Coronary artery (tissue), 2 donors: ENCODE data around the gene ANGPT4.
"Not testable (repeated sequence)": the region's sequence is repeated elsewhere in the genome, so short reads cannot be mapped to it uniquely, and the experiment has no call there.

Source experiments
- DNase-seq: peaks from one replicate; pipeline ENCODE4 v3.0.0-alpha.2; 2017; ENCODE audit warnings: low spot score
- H3K27ac ChIP-seq, 2 donors: fragments of 200-600 bp; sonication (generic); one replicate each; pipeline ENCODE4 v1.5.1; 2016 to 2019
- H3K4me3 ChIP-seq: fragments of 200-600 bp; sonication (generic); 2 replicates; pipeline ENCODE4 v1.5.1; 2016; ENCODE audit warnings: mild to moderate bottlenecking, moderate library complexity
- CTCF ChIP-seq: fragments of 200-600 bp; sonication (generic); IDR thresholded peaks from one replicate; pipeline ENCODE4 v1.5.1; 2019; ENCODE audit warnings: antibody characterized with exemption

ANGPT4 gene

GRCh38 chr20:858011-858410, 58.1 kb downstream of the ANGPT4 start:
- no peak for DNase-seq
- Histone ChIP-seq H3K4me3 (no peak overlapping the region), H3K27ac (no peak overlapping the region)
- TF ChIP-seq CTCF, result no peak

DNA sequence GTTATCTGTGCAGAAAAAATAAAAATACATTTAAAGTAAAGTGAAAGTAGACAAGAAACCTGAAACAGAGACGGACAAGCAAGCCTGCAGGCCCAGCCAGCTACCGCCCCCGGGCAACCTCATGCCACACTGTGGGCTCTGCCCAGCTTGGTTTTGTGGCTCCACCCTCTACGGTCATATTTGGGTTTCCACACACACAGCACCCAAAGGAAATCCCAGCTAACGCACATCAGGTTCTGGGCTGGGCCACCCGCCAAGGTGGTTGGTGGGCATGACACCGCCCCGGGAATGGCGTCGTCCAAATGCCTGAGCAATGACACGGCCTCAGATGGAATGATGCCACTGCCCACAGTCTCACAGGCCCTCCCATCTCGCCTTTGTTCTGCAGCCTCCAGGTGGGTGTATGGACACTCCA, 59.8 kb downstream of the ANGPT4 start:
- Histone ChIP-seq H3K4me3 (no peak overlapping the region), H3K27ac (no peak overlapping the region)
- DNase-seq, result no peak
- no peak for TF ChIP-seq CTCF

- DNase-seq, result no peak
- no peak for TF ChIP-seq CTCF
- H3K4me3 ChIP-seq, result no peak overlapping the region
- no peak overlapping the region for H3K27ac ChIP-seq
These were observed 60.4 kb downstream of the ANGPT4 start for GRCh38 chr20:855466-856360.

DNA sequence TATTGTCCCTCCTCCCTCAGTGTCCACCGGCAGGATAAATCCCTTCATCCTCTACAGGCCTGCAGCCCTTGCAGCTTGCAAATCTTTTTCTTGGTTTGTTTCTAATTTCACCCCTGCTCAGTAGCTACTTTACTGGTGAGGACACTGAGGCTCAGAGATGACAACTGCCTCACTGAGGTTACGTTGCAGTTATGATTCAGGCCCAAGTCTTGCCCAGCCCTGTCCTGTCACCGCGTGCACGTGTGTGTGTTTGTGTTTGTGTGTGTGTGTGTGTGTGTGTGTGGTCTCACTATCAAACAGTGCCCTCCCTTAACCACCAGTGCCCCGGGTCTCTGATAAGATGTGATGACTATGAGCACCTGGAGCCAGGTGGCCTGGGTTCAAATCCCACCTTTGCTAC, 61.5 kb downstream of the ANGPT4 start:
- no peak for DNase-seq
- no peak overlapping the region for H3K27ac ChIP-seq
- no peak overlapping the region for H3K4me3 ChIP-seq
- TF ChIP-seq CTCF, result no peak

GRCh38 chr20:853406-853996, 62.6 kb downstream of the ANGPT4 start:
- DNase-seq, result no peak
- no peak overlapping the region for H3K27ac ChIP-seq
- TF ChIP-seq CTCF, result no peak

GRCh38 chr20:848731-849130, 67.4 kb downstream of the ANGPT4 start:
- DNase-seq, H3K4me3 ChIP-seq, H3K27ac ChIP-seq: not testable (repeated sequence)

More at GRCh38 chr20:853406-853996, 62.6 kb downstream of the ANGPT4 start:
- H3K4me3 ChIP-seq, result no peak overlapping the region

DNA sequence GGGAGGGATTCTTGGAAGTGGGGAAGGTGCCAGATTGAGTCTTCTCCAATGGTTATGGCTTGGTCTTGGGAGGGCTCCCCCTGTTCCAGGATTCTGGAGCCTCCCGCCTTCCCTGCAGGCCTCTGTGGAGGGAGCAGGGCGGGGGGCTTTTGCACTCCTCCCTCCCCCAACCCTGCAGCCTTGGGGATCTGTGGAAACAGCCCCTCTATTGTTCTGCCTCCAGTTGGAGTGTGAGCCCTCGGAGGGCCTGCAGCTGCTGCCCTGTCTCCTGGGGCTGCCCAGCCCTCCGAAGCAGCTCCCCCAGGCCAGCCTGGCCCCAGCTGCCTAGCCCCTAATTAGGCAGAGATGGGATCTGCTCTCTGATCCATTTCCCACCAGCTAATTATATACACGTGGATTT, 67.9 kb downstream of the ANGPT4 start:
- Histone ChIP-seq H3K4me3 (no peak overlapping the region), H3K27ac (no peak overlapping the region)
- no peak for TF ChIP-seq CTCF
- DNase-seq, result no peak
